HG03025 (cell line): ENCODE results near the gene ADCY5.
"Not testable (repeated sequence)": the region's sequence is repeated elsewhere in the genome, so short reads cannot be mapped to it uniquely, and the experiment has no call there.

ENCODE experiments used
- ATAC-seq: cut with Tn5 transposase; IDR thresholded peaks from one replicate; pipeline ENCODE4 v1.9.1; 2021; ENCODE audit warnings: mild to moderate bottlenecking, moderate library complexity; ENCODE audit not compliant: unreplicated experiment, low FRiP score

The ADCY5 gene

DNA sequence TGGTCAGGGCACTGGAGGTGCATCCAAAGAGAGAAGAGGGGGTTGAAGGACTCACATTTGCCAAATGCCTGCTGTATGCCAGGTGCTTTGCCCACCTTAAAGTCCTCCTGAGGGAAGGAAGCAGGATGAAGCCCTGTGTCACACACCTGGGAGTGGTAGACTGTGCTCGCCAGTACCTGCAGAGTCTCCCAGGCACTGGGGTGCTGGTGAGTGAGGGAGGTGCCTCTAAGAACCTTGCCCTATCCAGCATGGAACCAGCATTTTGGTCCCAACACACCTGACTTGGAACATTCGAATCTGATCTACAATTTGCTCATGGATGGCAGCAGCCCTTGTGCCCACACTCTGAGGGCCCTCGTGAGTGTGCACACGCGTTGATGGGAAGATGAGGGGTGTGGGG lies 170.4 kb downstream of the ADCY5 start:
- ATAC-seq, result no peak

DNA sequence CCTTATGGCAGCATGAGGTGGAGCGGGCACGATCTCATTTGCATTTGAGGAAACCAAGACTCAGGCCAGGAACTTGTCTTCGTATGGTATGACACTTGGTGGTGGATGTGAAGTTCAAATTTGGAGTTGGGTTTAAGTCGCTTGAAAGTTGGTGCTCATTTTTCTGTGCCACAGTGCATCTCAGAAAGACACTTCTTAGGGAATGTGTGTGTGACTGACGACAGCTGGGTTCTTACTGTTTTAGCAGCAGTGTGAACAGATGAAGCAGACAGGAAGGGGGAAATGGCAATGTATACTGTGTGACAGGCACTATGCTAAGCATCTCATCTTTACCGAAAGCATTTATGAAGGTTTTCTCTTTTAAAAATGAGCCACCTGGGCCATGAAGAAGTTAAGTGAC lies 171.8 kb downstream of the ADCY5 start:
- ATAC-seq, result no peak

DNA sequence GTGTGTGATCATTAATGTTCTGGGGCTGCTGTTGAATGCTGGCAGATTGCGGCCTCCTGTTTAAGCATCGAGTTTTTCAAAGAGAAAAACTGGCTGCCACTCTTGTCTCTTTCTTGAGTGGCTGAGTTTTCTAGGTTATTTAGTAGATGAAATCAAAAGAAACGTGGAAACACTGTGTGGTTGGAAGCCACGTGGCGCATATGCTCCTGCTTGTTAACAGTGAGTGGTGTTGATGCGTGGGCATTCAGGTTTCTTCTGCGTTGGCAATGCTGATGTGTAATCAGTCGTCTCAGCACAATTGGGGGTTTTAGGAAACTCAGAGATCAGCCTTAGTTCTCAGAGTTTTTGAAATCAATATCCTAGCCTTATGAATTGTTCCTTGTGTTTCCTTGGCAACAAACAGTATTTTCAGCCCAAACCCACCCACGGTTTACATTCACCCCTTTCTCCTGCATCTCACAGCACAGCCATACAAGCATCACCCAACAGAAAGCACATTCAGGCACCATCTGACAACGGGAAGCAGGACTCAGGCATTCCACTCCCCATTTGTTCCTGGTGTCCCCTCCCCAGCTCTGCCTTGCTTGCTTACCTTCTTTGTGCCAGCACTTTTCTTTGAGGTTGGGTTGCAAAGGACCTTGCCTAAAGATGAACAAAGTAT lies 172.4 kb downstream of the ADCY5 start:
- no peak for ATAC-seq

DNA sequence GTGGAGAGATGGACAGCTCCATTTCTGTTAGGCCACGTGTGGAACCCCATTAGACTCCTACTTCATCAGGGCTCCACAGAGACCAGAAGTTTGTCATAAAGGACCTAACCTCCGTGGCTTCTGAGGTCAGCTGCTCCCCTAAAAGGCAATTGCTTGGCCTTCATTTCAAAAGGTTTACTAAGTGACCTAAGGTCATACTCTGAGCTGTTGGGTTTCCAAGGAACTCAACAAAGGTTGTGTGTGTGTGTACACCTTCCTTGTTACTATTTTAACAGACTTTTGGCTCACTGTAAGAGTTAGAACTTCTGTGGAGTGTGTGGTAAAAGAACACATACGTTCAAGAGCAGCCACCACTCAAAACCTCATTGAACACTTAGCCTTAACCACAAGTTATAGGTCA lies 173.2 kb downstream of the ADCY5 start:
- ATAC-seq, result no peak

DNA sequence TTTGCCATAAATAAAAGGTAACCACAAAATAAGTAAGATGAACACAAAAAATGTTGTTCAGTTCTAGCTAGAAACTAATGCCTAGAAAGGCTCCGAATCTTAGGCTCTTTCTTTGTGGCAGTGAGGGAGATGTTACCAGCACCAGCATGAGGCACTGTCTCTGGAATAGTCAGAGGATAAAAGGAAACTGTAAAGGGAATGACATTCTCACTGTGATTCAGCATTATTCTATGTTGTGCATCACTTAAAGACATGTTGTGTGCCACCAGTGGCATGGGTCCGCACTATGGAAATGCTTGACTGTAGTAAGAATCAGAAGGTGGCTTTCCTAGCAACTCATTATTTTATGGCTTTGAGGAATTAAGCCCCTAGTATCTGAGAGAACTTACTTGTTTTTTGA lies 176.3 kb downstream of the ADCY5 start:
- ATAC-seq, result no peak

DNA sequence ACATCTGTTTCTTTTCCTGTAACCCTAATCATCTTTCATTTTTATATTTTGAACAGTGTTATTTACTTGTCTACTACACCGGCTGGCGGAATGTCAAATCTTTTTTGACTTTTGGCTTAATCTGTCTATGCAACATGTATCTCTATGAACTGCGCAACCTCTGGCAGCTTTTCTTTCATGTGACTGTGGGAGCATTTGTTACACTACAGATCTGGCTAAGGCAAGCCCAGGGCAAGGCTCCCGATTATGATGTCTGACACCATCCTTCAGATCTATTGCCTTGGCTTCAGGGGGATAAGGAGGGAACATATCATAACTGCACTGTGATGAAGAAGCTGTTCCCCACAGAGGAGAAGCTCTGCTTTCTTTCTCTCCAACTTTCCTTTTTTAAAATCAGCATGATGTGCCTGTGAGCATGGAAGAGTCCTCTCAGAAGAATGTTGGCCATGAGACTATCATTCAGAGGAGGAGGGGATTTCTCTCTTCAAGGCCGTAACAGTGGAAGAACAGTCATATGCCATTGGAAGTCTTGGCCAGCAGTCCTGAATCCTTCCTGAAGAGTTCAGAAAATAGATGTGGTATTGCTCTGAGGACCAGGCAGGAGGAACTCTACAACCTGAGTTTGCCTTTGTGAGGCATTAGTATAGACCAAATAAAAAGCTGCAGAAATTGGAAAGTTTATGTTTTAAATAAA lies 177.3 kb downstream of the ADCY5 start:
- no peak for ATAC-seq

DNA sequence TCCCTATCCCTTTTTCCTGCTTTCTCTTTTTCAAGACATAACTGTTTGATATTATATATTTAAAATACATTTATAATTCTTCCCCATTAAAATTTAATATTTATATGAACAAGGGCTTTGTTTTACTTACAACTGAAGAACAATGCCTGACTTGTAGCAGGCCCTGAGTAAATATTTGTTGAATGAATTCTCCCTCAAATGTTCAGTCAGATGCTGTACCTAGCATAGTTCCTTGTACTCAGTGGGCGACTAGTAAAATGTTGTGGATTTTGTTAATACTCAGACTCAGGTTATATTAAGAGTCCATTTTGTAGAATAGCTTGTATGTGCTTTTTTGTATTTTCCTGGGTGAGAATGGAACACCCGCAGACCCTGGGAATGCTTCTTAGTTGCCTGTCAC lies 178.1 kb downstream of the ADCY5 start:
- no peak for ATAC-seq

DNA sequence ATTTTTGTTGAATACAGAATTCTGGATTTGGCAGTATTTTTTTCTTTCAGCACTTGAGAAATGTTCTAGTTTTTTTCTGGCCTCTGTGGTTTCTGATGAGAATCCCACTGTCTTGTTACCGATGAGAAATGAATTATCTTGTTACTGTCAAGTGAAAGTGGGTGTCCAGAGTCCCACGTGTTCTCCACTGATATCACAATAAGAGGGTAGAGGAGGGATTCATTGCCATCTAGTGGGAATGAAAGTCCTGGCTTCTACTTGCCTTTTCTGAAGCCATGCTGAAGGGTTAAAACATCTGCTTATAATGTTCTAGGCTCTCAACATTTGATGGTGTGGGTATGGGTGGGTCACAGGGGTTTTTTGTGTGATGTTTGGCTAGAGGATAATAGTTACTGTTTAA lies 181.1 kb downstream of the ADCY5 start:
- ATAC-seq, result no peak

DNA sequence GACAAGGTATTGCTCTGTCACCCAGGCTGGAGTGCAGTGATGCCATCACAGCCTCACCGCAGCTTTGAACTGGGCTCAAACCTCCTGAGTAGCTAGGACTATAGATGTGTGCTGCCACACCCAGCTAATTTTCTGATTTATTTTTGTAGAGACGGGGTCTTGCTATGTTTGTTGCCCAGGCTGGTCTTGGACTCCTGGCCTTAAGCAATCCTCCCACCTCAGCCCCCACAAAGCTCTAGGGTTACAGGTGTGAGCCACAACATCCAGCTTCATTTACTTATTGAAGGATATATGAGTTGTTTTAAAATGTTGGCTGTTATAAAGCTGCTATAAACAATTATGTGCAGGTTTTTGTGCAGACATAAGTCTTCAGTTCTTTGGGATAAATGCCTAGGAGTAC lies 184.9 kb downstream of the ADCY5 start:
- ATAC-seq, result no peak

DNA sequence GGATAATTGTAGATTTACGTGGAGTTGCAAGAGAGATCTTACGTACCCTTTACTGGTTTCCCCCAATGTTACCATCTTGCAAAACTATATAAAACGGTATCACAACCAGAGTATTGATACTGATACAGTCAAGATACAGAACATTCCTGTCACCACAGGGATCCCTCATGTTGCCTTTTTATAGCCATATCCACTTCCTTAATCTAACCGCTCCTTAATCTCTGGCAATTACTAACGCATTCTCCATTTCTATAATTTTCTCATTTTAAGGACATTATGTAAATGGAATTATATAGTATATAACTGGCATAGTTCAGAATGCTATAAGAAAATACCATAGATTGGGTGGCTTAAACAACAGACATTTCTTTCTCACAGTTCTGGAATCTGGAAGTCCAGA lies 186.0 kb downstream of the ADCY5 start:
- ATAC-seq, result no peak

DNA sequence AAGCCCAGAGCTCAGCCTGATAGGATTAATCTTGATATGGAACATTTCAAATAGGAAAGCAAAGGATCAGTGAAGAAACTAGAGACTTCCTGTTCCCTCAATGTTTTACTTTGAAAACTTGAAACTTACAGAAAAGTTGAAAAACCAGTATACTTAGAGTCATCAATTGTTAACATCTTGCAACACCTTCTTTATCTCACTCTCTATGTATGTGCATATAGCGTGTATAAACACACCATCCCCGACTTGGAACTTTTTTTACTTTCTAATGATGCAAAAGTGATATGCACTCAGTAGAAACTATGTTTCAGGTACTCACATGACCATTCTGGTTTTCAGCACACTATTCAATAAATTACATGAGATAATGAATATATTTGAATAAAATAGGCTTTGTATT lies 186.7 kb downstream of the ADCY5 start:
- no peak for ATAC-seq

DNA sequence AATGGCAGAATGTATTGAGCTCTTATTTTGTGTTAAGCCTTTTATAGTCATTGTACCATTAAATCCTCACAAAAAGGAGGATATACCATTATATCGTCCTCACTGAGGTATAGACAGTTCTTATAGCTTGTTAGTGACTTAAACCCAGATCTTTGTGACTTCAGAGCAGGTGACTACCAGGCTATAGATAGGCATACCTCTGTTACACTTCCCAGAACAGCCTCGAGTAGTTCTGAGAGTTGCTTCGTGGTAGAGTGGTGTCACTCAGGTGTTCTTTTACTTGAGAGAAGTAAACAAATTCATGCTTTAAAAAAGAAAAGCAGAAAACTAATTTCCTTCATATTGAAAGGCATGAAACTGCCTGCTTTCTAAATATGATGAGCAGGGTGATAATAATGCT lies 187.2 kb downstream of the ADCY5 start:
- ATAC-seq, result no peak

DNA sequence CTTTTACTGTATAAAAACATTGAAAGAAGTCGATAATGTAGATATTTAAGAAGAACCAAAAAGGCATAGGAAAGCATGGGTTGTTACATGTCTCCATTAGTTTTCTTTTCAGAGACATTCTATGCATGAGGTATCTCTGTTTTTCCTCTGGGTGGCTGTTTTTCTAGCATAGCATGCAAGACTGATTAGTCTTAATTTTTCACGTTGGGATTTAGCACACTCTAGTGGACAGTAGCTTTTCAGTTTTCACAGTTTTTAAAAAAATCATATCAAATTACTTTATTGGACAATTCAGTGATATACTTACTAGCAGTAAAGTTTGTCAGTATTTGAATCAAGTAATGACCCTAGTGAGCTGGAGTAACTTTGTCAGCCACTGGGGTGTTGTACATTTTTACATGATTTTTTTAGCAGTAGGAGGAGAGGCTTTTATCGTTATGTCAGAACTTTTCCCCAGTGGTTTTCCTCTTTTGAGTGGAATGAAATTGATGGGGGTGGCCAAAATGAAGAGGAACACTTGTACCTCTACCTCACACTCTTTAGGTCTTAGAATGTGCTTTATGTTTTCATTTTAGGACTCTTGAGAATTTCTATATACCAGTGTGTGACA lies 190.0 kb downstream of the ADCY5 start:
- ATAC-seq, result no peak

DNA sequence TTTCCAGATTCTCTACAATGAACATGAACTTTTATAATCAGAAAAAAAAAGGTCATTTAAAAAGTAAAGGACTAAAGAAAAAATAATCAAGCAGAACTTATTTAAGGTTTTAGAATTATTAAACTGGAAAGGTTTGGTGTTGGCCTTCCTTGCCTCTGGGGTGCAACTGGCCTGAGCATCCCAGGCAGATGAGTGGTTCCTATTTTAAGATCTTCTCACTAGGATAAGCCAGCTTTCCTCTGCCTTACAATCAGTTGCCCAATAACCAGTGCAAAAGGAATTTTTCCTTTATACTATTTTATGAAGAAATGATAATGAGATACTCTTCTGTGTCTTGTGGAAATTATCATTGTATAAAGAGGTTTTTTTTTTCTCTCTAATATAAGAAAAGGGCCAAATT lies 190.5 kb downstream of the ADCY5 start:
- no peak for ATAC-seq

DNA sequence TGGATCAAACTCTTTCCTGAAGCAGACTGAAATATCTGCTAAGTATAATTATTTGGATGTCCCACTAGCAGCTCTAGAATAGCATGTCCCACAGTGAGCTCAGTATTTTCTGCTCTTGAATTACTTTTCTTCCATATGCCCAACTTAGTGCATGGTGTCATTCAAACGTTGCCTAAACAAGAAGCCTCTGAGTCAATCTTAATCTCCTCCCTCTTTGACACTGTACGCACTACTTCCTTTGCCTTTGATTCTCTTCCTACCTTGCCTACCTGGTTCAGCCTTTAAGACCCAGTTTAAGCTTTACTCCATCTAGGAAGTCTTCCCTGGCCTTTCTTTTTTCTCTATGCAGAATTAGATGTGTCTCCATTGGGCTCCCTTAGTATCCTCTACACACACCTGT lies 192.6 kb downstream of the ADCY5 start:
- no peak for ATAC-seq

DNA sequence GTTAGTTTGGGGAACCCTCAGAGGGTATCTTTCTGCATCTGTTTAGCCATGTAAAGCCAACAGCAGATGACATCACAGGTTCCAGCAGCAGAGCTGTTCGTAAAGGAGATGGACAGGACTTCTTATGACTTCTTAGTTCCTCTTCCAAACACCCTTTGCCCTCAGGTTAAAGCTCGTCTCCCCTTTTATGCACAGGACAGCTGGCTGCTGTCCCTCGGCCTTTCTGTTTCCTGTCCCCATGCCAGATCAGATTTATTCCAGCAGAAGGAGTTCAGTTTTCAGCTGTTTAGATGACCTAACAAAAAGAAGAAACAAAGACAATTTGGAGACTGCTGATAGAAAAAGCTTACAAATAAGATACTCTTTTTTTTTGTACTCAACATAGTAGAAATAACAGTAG lies 202.0 kb downstream of the ADCY5 start:
- ATAC-seq, result no peak

DNA sequence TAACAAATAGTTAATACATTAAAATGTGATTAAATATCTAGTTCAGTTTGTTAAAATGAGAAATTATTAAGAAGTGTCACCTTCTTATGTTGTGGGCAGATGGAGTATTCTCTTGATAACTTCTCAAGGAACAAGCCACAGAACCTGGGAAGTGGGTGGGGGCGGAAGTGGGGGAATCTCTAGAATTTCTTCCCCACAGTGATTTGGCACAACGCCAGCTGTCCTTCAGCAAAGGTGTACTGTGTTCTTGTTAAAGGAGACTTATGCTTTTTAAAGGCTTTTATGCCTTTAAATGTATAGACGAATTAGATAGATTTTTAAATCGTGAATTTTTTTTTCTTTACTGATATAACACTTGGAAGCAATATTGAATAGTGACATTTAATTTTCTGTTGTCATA lies 204.8 kb downstream of the ADCY5 start:
- no peak for ATAC-seq

DNA sequence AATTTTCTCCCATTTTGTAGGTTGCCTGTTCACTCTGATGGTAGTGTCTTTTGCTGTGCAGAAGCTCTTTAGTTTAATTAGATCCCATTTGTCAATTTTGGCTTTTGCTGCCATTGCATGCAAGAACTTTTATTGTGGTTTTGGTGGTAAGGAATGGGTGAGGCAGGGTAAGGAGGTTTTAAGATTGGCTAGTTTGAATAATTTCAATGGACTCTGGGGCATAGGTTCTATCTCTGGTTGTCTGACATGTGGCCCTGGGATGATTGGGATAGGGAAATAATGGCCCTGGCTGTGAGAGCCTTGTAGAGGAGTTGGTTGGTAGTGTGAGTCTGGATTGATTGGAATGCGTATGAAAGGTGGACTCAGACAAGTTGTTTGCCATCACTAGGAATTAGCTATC lies 209.1 kb downstream of the ADCY5 start:
- no peak for ATAC-seq

DNA sequence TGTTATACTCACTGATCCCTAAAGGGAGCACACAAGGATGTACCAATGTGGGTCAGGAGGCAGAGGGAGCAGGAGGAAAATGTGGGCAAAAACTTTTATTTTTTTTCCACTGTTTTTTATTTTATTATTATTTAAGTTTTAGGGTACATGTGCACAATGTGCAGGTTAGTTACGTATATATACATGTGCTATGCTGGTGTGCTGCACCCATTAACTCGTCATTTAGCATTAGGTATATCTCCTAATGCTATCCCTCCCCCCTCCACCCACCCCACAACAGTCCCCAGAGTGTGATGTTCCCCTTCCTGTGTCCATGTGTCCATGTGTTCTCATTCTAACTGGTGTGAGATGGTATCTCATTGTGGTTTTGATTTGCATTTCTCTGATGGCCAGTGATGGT lies 209.7 kb downstream of the ADCY5 start:
- not testable (repeated sequence) for ATAC-seq

DNA sequence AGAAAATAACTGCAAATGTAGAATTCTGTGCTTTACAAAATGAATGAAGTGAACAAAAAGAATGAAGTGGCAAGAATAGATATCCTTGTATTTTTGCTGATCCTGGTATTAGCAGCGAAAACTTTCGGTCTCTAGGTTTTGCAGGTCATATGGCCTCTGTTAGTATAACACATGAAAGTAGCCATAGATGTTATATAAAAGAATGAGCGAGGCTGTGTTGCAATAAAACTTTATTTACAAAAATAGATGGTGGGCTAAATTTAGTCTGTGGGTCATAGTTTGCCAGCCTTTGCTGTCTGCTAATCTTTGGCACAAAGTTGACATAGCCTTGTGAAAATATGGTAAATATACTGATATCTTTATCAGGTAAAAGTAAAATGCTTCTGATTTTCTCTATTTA lies 212.0 kb downstream of the ADCY5 start:
- no peak for ATAC-seq
